Putamen (tissue), 1 donor: ENCODE results near the gene SLC15A3.

Source experiments
- DNase-seq: peaks from one replicate; pipeline ENCODE4 v3.0.0-alpha.2; 2016; ENCODE audit warnings: low spot score

Gene SLC15A3

GRCh38 chr11:60928563-60929001 is 23.4 kb downstream of the SLC15A3 start:
- DNase-seq, result no peak

- DNase-seq, result no peak
Measured at GRCh38 chr11:60927600-60927999, 24.4 kb downstream of the SLC15A3 start.

GRCh38 chr11:60927061-60927592 is 24.8 kb downstream of the SLC15A3 start:
- no peak for DNase-seq

- DNase-seq, result no peak
Measured at GRCh38 chr11:60926500-60926899, 25.5 kb downstream of the SLC15A3 start.

- no peak for DNase-seq
Measured at GRCh38 chr11:60925868-60926267, 26.1 kb downstream of the SLC15A3 start.

GRCh38 chr11:60924906-60925853 is 26.8 kb downstream of the SLC15A3 start:
- no peak for DNase-seq

GRCh38 chr11:60924110-60924905 is 27.7 kb downstream of the SLC15A3 start, which contains the start of gene TMEM132A:
TMEM132A (plus strand) TSS chr11:60924460; CDS start chr11:60924634, 174 bp downstream.
- peak; percentile 81 for DNase-seq

GRCh38 chr11:60923800-60924109 is 28.2 kb downstream of the SLC15A3 start:
- DNase-seq, result no peak

- DNase-seq, result no peak
Measured at GRCh38 chr11:60923326-60923725, 28.6 kb downstream of the SLC15A3 start.

GRCh38 chr11:60922906-60923305 is 29.1 kb downstream of the SLC15A3 start:
- DNase-seq, result no peak

GRCh38 chr11:60921777-60922335 is 30.1 kb downstream of the SLC15A3 start:
- no peak for DNase-seq

- DNase-seq, result no peak
Measured at GRCh38 chr11:60921259-60921658, 30.7 kb downstream of the SLC15A3 start.

- DNase-seq, result no peak
Measured at GRCh38 chr11:60919956-60920355, 32.0 kb downstream of the SLC15A3 start.

- no peak for DNase-seq
Measured at GRCh38 chr11:60919320-60919719, 32.7 kb downstream of the SLC15A3 start.

- DNase-seq, result no peak
Measured at GRCh38 chr11:60918939-60919265, 33.1 kb downstream of the SLC15A3 start.

GRCh38 chr11:60918251-60918938 is 33.6 kb downstream of the SLC15A3 start:
- DNase-seq, result no peak

- no peak for DNase-seq
Measured at GRCh38 chr11:60917267-60917666, 34.7 kb downstream of the SLC15A3 start.

- no peak for DNase-seq
Measured at GRCh38 chr11:60916669-60917206, 35.2 kb downstream of the SLC15A3 start.

GRCh38 chr11:60915248-60915914 is 36.6 kb downstream of the SLC15A3 start:
- DNase-seq, result no peak

- DNase-seq, result no peak
Measured at GRCh38 chr11:60914633-60915247, 37.2 kb downstream of the SLC15A3 start.
